Esophagus squamous epithelium (tissue), 4 donors: Measurements from ENCODE around the gene PEDS1.

Source experiments
- CTCF ChIP-seq, 6 experiments: fragments of 450-650 bp in 4 of 6; fragments of 200-600 bp in 2 of 6; sonication (generic) in 2 of 6; IDR thresholded peaks; one replicate each; pipeline ENCODE4 v1.5.1; 2016 to 2019; ENCODE audit warnings: antibody characterized with exemption in 6 of 6, mild to moderate bottlenecking in 4 of 6, moderate library complexity in 4 of 6
- POLR2A ChIP-seq, 4 donors: fragments of 450-650 bp; IDR thresholded peaks; one replicate each; pipeline ENCODE4 v1.6.1; 2017; ENCODE audit warnings: antibody characterized with exemption in 4 of 4, mild to moderate bottlenecking in 4 of 4, moderate library complexity in 3 of 4

- TF ChIP-seq CTCF (IDR thresholded peaks at IDR 0.05) (no peak), POLR2A (IDR thresholded peaks at IDR 0.05) (no peak)
Measured at GRCh38 chr20:50186987-50187402, 33.5 kb upstream of the PEDS1 start.
